Esophagus squamous epithelium (tissue), 5 donors: Measurements from ENCODE around the gene GPATCH2L. TPM values are rescaled to one million over a fixed set of nuclear protein-coding genes. Genes with fewer than 3 reads are reported as not detected.

ENCODE experiments used
- DNase-seq: peaks from one replicate; lab custom pipeline; 2025; lab: John Stamatoyannopoulos, UW
- H3K27ac ChIP-seq, 4 donors: fragments of 200-600 bp; sonication (generic); one replicate each; pipeline ENCODE4 v1.5.1; 2016 to 2019; ENCODE audit warnings: mild to moderate bottlenecking in 1 of 4
- H3K27me3 ChIP-seq, 4 donors: fragments of 200-600 bp; sonication (generic); 1 replicate in 3 of 4; 2 replicates in 1 of 4; pipeline versions ENCODE4 v1.5.1 to v1.6.0; 2017 to 2021; ENCODE audit warnings: antibody characterized with exemption in 1 of 4
- H3K36me3 ChIP-seq, 3 donors: fragments of 200-600 bp; sonication (generic); one replicate each; pipeline ENCODE4 v1.5.1; 2016 to 2019
- H3K4me1 ChIP-seq, 3 donors: fragments of 200-600 bp; sonication (generic); one replicate each; pipeline ENCODE4 v1.5.1; 2017 to 2019
- H3K4me3 ChIP-seq, 4 donors: fragments of 200-600 bp; sonication (generic); 1 replicate in 3 of 4; 2 replicates in 1 of 4; pipeline ENCODE4 v1.5.1; 2016 to 2019; ENCODE audit warnings: mild to moderate bottlenecking in 2 of 4, moderate library complexity in 1 of 4
- H3K9me3 ChIP-seq, 3 donors: fragments of 200-600 bp; sonication (generic); one replicate each; pipeline ENCODE4 v1.5.1; 2016 to 2019
- CTCF ChIP-seq, 6 experiments: fragments of 450-650 bp in 4 of 6; fragments of 200-600 bp in 2 of 6; sonication (generic) in 2 of 6; IDR thresholded peaks; one replicate each; pipeline ENCODE4 v1.5.1; 2016 to 2019; ENCODE audit warnings: antibody characterized with exemption in 6 of 6, mild to moderate bottlenecking in 4 of 6, moderate library complexity in 4 of 6
- POLR2A ChIP-seq, 4 donors: fragments of 450-650 bp; IDR thresholded peaks; one replicate each; pipeline ENCODE4 v1.6.1; 2017; ENCODE audit warnings: antibody characterized with exemption in 4 of 4, mild to moderate bottlenecking in 4 of 4, moderate library complexity in 3 of 4
- WGBS, 2 donors: methylation state at CpG; one replicate each; pipeline ENCODE4 v1.1.5; 2018; 5-methylcytosine and 5-hydroxymethylcytosine counted together
- intact Hi-C: fragments of 100-400 bp; cut with DNase I; formaldehyde crosslinking; loops from one replicate; pipeline ENCODE4 v1.15.0; 2022
- total RNA-seq, 4 donors: library from RNA; depleted of rRNA; stranded (reverse); fragments of >200 nt; gene quantifications; one replicate each; pipeline ENCODE4 v1.1.0, GENCODE V29; 2016
- donor health status: DM: yes; HTN: yes; CAD: no.

The GPATCH2L gene
- total RNA-seq, 4 donors from 2014 or later: 20.1 to 40.8 (median 34.4) TPM

GRCh38 chr14:76194327-76194726, 42.6 kb downstream of the GPATCH2L start:
- peaks cover 0 to 100% (median 16%) of the 10 kb centered on the region in 3 donors for H3K36me3 ChIP-seq
- DNase-seq: no peak
- H3K27ac ChIP-seq: no peak overlapping the region
- H3K27me3 ChIP-seq: no peaks in the 10 kb centered on the region
- TF ChIP-seq CTCF (IDR thresholded peaks at IDR 0.05) (no peak), POLR2A (IDR thresholded peaks at IDR 0.05) (no peak)
- no peak overlapping the region for H3K4me3 ChIP-seq
- WGBS, 2 donors: 75 to 87% methylated on average over 3 of the region's 3 CpGs
- H3K9me3 ChIP-seq: no peaks in the 10 kb centered on the region
- intact Hi-C loops: no loop called here
- no peaks in the 10 kb centered on the region for H3K4me1 ChIP-seq

GRCh38 chr14:76195003-76195402, 43.3 kb downstream of the GPATCH2L start:
- H3K4me3 ChIP-seq: no peak overlapping the region
- H3K27me3 ChIP-seq: no peaks in the 10 kb centered on the region
- TF ChIP-seq POLR2A (IDR thresholded peaks at IDR 0.05) (no peak), CTCF (IDR thresholded peaks at IDR 0.05) (no peak)
- 86 to 92% methylated on average over 3 of the region's 3 CpGs for WGBS, 2 donors
- intact Hi-C loops: no loop called here
- H3K27ac ChIP-seq: no peak overlapping the region
- H3K36me3 ChIP-seq: peaks cover 0 to 100% (median 16%) of the 10 kb centered on the region in 3 donors
- no peaks in the 10 kb centered on the region for H3K4me1 ChIP-seq
- no peaks in the 10 kb centered on the region for H3K9me3 ChIP-seq
- no peak for DNase-seq

GRCh38 chr14:76196980-76197695, 45.4 kb downstream of the GPATCH2L start:
- no peak overlapping the region for H3K4me3 ChIP-seq
- peaks cover 0 to 99% (median 16%) of the 10 kb centered on the region in 3 donors for H3K36me3 ChIP-seq
- no peaks in the 10 kb centered on the region for H3K9me3 ChIP-seq
- H3K4me1 ChIP-seq: no peaks in the 10 kb centered on the region
- WGBS, 2 donors: 72 to 80% methylated on average over 2 to 4 of the region's 4 CpGs
- no peak overlapping the region for H3K27ac ChIP-seq
- intact Hi-C loops: no loop called here
- TF ChIP-seq CTCF (IDR thresholded peaks at IDR 0.05): no peak
- no peak for TF ChIP-seq POLR2A (IDR thresholded peaks at IDR 0.05)
- H3K27me3 ChIP-seq: no peaks in the 10 kb centered on the region
- no peak for DNase-seq

GRCh38 chr14:76201162-76201561, 49.4 kb downstream of the GPATCH2L start:
- H3K4me1 ChIP-seq: peaks cover 0 to 13% (median 5%) of the 10 kb centered on the region in 3 donors
- TF ChIP-seq CTCF (IDR thresholded peaks at IDR 0.05) (no peak), POLR2A (IDR thresholded peaks at IDR 0.05) (no peak)
- 62 to 75% methylated on average over 5 of the region's 5 CpGs for WGBS, 2 donors
- intact Hi-C loops: no loop called here
- H3K27me3 ChIP-seq: no peaks in the 10 kb centered on the region
- DNase-seq: no peak
- H3K27ac ChIP-seq: no peak overlapping the region
- no peak overlapping the region for H3K4me3 ChIP-seq
- peaks cover 0 to 80% (median 13%) of the 10 kb centered on the region in 3 donors for H3K36me3 ChIP-seq
- no peaks in the 10 kb centered on the region for H3K9me3 ChIP-seq
